SK-N-MC (cell line): ENCODE data around the gene TTLL12.

Source experiments
- DNase-seq: peaks from one replicate; pipeline ENCODE4 v3.0.0-alpha.2; 2011; ENCODE audit warnings: low read depth, low spot score
- H3K27ac ChIP-seq: fragments of 200-600 bp; sonication (generic); 2 replicates; pipeline ENCODE4 v1.5.1; 2016; ENCODE audit warnings: mixed run types
- H3K36me3 ChIP-seq: fragments of 200-600 bp; sonication (generic); 2 replicates; pipeline ENCODE4 v1.6.1; 2017; ENCODE audit warnings: antibody characterized with exemption, low read length, mixed read lengths; ENCODE audit not compliant: insufficient read depth
- H3K4me3 ChIP-seq: fragments of 200-600 bp; sonication (generic); 2 replicates; pipeline ENCODE4 v1.5.1; 2016
- H3K9ac ChIP-seq: fragments of 200-600 bp; sonication (generic); 2 replicates; pipeline ENCODE4 v1.8.0; 2017; ENCODE audit warnings: mixed run types, mixed read lengths; ENCODE audit not compliant: insufficient read length
- H3K9me3 ChIP-seq: fragments of 200-600 bp; sonication (generic); 2 replicates; pipeline ENCODE4 v1.6.1; 2017; ENCODE audit warnings: low read depth, mild to moderate bottlenecking, antibody characterized with exemption, low read length, moderate library complexity, mixed read lengths
- EZH2 ChIP-seq: fragments of 200-600 bp; sonication (generic); IDR thresholded peaks from one replicate; pipeline ENCODE4 v1.6.1; 2017; ENCODE audit warnings: antibody characterized with exemption
- FOXP2 ChIP-seq: optimal IDR thresholded peaks from 2 replicates; pipeline ENCODE3; 2011; ENCODE audit warnings: mild to moderate bottlenecking, moderate library complexity; ENCODE audit not compliant: insufficient read depth; ENCODE audit errors: extremely low read length, control extremely low read depth
- POLR2AphosphoS5 ChIP-seq: IDR thresholded peaks from 2 replicates; pipeline ENCODE4 v1.6.1; 2012; ENCODE audit warnings: mild to moderate bottlenecking, low read depth, low read length, borderline replicate concordance

TTLL12 gene

GRCh38 chr22:43210631-43211515 is 23.9 kb upstream of the TTLL12 start:
- TF ChIP-seq FOXP2 (no peak), EZH2 (no peak), POLR2AphosphoS5 (no peak)
- H3K36me3 ChIP-seq = no peaks in the 10 kb centered on the region
- H3K9ac ChIP-seq = no peak overlapping the region
- no peak overlapping the region for H3K4me3 ChIP-seq
- no peak for DNase-seq
- H3K9me3 ChIP-seq = no peaks in the 10 kb centered on the region
- no peak overlapping the region for H3K27ac ChIP-seq

GRCh38 chr22:43209971-43210370 is 23.0 kb upstream of the TTLL12 start:
- Histone ChIP-seq H3K27ac (no peak overlapping the region), H3K9ac (no peak overlapping the region), H3K36me3 (no peaks in the 10 kb centered on the region), H3K4me3 (no peak overlapping the region), H3K9me3 (no peaks in the 10 kb centered on the region)
- no peak for DNase-seq
- TF ChIP-seq FOXP2 = no peak
- TF ChIP-seq POLR2AphosphoS5 = no peak
- no peak for TF ChIP-seq EZH2

GRCh38 chr22:43209523-43209890 is 22.6 kb upstream of the TTLL12 start:
- Histone ChIP-seq H3K36me3 (no peaks in the 10 kb centered on the region), H3K4me3 (no peak overlapping the region), H3K9me3 (no peaks in the 10 kb centered on the region), H3K27ac (no peak overlapping the region), H3K9ac (no peak overlapping the region)
- TF ChIP-seq POLR2AphosphoS5 = no peak
- TF ChIP-seq FOXP2 = no peak
- TF ChIP-seq EZH2 = no peak
- no peak for DNase-seq

- Histone ChIP-seq H3K36me3 (no peaks in the 10 kb centered on the region), H3K4me3 (no peak overlapping the region), H3K27ac (no peak overlapping the region), H3K9me3 (no peaks in the 10 kb centered on the region), H3K9ac (no peak overlapping the region)
- DNase-seq = no peak
- TF ChIP-seq POLR2AphosphoS5 = no peak
- TF ChIP-seq FOXP2 = no peak
- TF ChIP-seq EZH2 = no peak
Observed at GRCh38 chr22:43208703-43209522, 22.0 kb upstream of the TTLL12 start.

- no peak overlapping the region for H3K4me3 ChIP-seq
- TF ChIP-seq FOXP2 = no peak
- no peak for TF ChIP-seq POLR2AphosphoS5
- no peak for TF ChIP-seq EZH2
- no peaks in the 10 kb centered on the region for H3K36me3 ChIP-seq
- H3K27ac ChIP-seq = no peak overlapping the region
- no peak overlapping the region for H3K9ac ChIP-seq
- H3K9me3 ChIP-seq = no peaks in the 10 kb centered on the region
- DNase-seq = no peak
Observed at GRCh38 chr22:43207849-43208702, 21.1 kb upstream of the TTLL12 start.

GRCh38 chr22:43207386-43207785 is 20.5 kb upstream of the TTLL12 start:
- H3K9ac ChIP-seq = no peak overlapping the region
- no peak overlapping the region for H3K27ac ChIP-seq
- no peak overlapping the region for H3K4me3 ChIP-seq
- H3K9me3 ChIP-seq = no peaks in the 10 kb centered on the region
- no peaks in the 10 kb centered on the region for H3K36me3 ChIP-seq
- DNase-seq = no peak
- no peak for TF ChIP-seq EZH2
- no peak for TF ChIP-seq POLR2AphosphoS5
- TF ChIP-seq FOXP2 = no peak

- Histone ChIP-seq H3K4me3 (no peak overlapping the region), H3K9ac (no peak overlapping the region), H3K9me3 (no peaks in the 10 kb centered on the region), H3K27ac (no peak overlapping the region), H3K36me3 (no peaks in the 10 kb centered on the region)
- no peak for DNase-seq
- TF ChIP-seq FOXP2 = no peak
- TF ChIP-seq POLR2AphosphoS5 = no peak
- no peak for TF ChIP-seq EZH2
Observed at GRCh38 chr22:43206509-43207161, 19.7 kb upstream of the TTLL12 start.
